NB4 (cell line): Measurements from ENCODE around the gene RNF31.

ENCODE experiments used
- MYC ChIP-seq: IDR thresholded peaks from 2 replicates; pipeline ENCODE4 v1.6.1; 2011; ENCODE audit warnings: low read depth, low read length
- POLR2A ChIP-seq: IDR thresholded peaks from 2 replicates; pipeline ENCODE4 v1.6.1; 2011; ENCODE audit warnings: mild to moderate bottlenecking; ENCODE audit not compliant: insufficient read length; ENCODE audit errors: extremely low read depth
- TF ChIP-seq, protein P1 (sequence below): IDR thresholded peaks from one replicate; pipeline ENCODE4 v1.5.1; 2012; ENCODE audit warnings: low read depth, low read length
- TF ChIP-seq, protein P2 (sequence below): IDR thresholded peaks from 2 replicates; pipeline ENCODE4 v1.6.1; 2011; ENCODE audit warnings: low read depth, low read length

DNA sequence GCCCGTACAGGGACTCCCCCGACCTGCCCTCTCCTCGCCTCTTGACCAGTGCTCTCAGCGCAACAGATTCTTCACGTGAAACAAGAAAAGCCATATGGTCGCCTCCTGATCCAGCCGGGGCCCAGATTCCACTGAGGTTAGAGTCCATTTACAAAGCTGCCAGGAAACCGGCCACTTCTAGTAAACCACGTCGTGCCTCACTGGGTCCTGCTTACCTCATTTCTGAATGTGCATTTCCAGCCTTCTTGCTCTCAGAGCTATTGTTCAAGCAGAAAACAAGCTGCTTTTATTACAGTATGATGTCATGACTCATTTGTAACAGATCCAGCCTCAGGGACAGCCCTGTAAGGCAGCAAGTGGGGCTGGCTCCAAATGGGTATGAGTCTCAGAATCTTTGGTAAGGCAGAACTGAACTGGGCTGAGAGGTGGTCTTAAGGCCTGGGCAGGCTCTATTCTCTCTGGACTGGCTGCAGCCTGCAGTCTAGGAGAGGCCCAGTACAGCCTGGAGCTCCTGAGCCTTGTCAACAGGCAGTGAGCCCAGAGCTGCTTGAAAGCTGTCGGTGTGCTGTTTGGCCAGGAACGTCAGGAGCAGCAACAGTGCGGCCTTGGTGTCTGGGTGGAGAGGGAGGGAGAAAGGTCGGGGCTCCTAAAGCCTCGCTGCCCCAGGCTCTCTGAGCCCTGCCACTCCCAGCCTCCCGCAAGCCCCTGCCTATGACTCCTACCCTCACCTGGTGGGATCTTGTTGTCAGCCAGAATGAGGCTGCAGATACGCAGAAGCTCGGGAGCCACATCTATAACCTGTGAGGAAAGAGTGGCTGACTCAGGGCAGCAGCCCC lies 32.9 kb downstream of the RNF31 start:
- TF ChIP-seq, protein P1, sequence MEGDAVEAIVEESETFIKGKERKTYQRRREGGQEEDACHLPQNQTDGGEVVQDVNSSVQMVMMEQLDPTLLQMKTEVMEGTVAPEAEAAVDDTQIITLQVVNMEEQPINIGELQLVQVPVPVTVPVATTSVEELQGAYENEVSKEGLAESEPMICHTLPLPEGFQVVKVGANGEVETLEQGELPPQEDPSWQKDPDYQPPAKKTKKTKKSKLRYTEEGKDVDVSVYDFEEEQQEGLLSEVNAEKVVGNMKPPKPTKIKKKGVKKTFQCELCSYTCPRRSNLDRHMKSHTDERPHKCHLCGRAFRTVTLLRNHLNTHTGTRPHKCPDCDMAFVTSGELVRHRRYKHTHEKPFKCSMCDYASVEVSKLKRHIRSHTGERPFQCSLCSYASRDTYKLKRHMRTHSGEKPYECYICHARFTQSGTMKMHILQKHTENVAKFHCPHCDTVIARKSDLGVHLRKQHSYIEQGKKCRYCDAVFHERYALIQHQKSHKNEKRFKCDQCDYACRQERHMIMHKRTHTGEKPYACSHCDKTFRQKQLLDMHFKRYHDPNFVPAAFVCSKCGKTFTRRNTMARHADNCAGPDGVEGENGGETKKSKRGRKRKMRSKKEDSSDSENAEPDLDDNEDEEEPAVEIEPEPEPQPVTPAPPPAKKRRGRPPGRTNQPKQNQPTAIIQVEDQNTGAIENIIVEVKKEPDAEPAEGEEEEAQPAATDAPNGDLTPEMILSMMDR, result no peak
- TF ChIP-seq POLR2A (no peak), MYC (no peak)
- TF ChIP-seq, protein P2, sequence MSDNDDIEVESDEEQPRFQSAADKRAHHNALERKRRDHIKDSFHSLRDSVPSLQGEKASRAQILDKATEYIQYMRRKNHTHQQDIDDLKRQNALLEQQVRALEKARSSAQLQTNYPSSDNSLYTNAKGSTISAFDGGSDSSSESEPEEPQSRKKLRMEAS, result no peak
